Tibial nerve (tissue), 4 donors: Measurements from ENCODE around the gene SCPEP1. TPM values are rescaled to one million over a fixed set of nuclear protein-coding genes. Genes with fewer than 3 reads are reported as not detected.

Experiments
- DNase-seq, 2 donors: peaks; one replicate each; pipeline ENCODE4 v3.0.0-alpha.2; 2019; ENCODE audit warnings: low spot score in 2 of 2
- H3K27ac ChIP-seq, 4 donors: fragments of 200-600 bp; sonication (generic) in 3 of 4; one replicate each; pipeline ENCODE4 v1.5.1; 2017 to 2019; ENCODE audit warnings: mild to moderate bottlenecking in 1 of 4
- H3K27me3 ChIP-seq, 2 donors: fragments of 200-600 bp; sonication (generic) in 1 of 2; one replicate each; pipeline versions ENCODE4 v1.5.1 to v1.6.0; 2017 to 2019
- H3K36me3 ChIP-seq, 3 donors: fragments of 200-600 bp; sonication (generic); one replicate each; pipeline ENCODE4 v1.5.1; 2018 to 2019
- H3K4me1 ChIP-seq, 4 donors: fragments of 200-600 bp; sonication (generic) in 3 of 4; one replicate each; pipeline ENCODE4 v1.5.1; 2017 to 2019
- H3K4me3 ChIP-seq, 4 donors: fragments of 200-600 bp; sonication (generic) in 3 of 4; one replicate each; pipeline ENCODE4 v1.5.1; 2017 to 2019; ENCODE audit warnings: mild to moderate bottlenecking in 1 of 4, moderate library complexity in 1 of 4
- H3K9me3 ChIP-seq, 4 donors: fragments of 200-600 bp; sonication (generic) in 3 of 4; one replicate each; pipeline ENCODE4 v1.5.1; 2017 to 2019
- EP300 ChIP-seq, 2 donors: sonication (generic); formaldehyde crosslinking; IDR thresholded peaks; one replicate each; pipeline ENCODE4 v1.6.1; 2017; ENCODE audit warnings: antibody characterized with exemption in 2 of 2, mild to moderate bottlenecking in 1 of 2
- POLR2A ChIP-seq, 2 donors: fragments of 450-650 bp; IDR thresholded peaks; one replicate each; pipeline ENCODE4 v1.6.1; 2017; ENCODE audit warnings: antibody characterized with exemption in 2 of 2, mild to moderate bottlenecking in 2 of 2, moderate library complexity in 2 of 2
- WGBS, 2 donors: methylation state at CpG; one replicate each; pipeline ENCODE4 v1.1.5; 2018; 5-methylcytosine and 5-hydroxymethylcytosine counted together
- total RNA-seq, 4 donors: library from RNA; depleted of rRNA; stranded (reverse); fragments of >200 nt; gene quantifications; one replicate each; pipeline ENCODE4 v1.1.0, GENCODE V29; 2016
- TF ChIP-seq, protein P1 (sequence below), 5 experiments: fragments of 200-600 bp in 3 of 5; fragments of 450-650 bp in 2 of 5; sonication (generic) in 3 of 5; IDR thresholded peaks; one replicate each; pipeline ENCODE4 v1.5.1; 2016 to 2019; ENCODE audit warnings: antibody characterized with exemption in 5 of 5, mild to moderate bottlenecking in 3 of 5, moderate library complexity in 2 of 5

The SCPEP1 gene
- total RNA-seq, 4 donors from 2014 or later: 50.5 to 70.6 (median 57.2) TPM

DNA sequence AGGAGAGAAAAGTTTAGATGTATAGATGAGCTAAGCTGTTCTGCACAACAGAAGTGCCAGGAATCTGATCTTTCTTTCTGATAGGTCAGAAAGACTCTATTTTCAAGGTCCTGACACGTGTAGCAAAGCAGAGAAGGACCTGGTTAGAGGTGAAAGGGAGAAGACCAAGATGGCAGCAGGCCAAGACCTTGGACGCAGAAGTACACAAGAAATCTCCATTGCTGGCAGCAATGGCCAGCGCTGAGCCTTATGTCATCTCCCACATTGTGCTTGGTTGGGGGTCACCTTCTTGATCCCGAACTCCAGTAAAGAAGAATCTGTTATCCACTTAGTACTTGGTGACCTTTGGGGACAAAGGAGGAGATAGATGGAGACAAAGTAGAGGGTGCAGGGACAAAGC lies 65.3 kb downstream of the SCPEP1 start:
- peaks cover 0 to 18% (median 6%) of the 10 kb centered on the region in 4 donors for H3K4me1 ChIP-seq
- H3K4me3 ChIP-seq: no peak overlapping the region
- DNase-seq: no peak
- H3K27me3 ChIP-seq: peaks cover 0 to 52% of the 10 kb centered on the region in 2 donors
- no peaks in the 10 kb centered on the region for H3K36me3 ChIP-seq
- no peak overlapping the region for H3K27ac ChIP-seq
- 71 to 81% methylated on average over 4 of the region's 4 CpGs for WGBS, 2 donors
- TF ChIP-seq POLR2A (IDR thresholded peaks at IDR 0.05) (no peak), EP300 (IDR thresholded peaks at IDR 0.05) (no peak)
- TF ChIP-seq, protein P1, sequence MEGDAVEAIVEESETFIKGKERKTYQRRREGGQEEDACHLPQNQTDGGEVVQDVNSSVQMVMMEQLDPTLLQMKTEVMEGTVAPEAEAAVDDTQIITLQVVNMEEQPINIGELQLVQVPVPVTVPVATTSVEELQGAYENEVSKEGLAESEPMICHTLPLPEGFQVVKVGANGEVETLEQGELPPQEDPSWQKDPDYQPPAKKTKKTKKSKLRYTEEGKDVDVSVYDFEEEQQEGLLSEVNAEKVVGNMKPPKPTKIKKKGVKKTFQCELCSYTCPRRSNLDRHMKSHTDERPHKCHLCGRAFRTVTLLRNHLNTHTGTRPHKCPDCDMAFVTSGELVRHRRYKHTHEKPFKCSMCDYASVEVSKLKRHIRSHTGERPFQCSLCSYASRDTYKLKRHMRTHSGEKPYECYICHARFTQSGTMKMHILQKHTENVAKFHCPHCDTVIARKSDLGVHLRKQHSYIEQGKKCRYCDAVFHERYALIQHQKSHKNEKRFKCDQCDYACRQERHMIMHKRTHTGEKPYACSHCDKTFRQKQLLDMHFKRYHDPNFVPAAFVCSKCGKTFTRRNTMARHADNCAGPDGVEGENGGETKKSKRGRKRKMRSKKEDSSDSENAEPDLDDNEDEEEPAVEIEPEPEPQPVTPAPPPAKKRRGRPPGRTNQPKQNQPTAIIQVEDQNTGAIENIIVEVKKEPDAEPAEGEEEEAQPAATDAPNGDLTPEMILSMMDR (IDR thresholded peaks at IDR 0.05): no peak
- H3K9me3 ChIP-seq: no peaks in the 10 kb centered on the region

DNA sequence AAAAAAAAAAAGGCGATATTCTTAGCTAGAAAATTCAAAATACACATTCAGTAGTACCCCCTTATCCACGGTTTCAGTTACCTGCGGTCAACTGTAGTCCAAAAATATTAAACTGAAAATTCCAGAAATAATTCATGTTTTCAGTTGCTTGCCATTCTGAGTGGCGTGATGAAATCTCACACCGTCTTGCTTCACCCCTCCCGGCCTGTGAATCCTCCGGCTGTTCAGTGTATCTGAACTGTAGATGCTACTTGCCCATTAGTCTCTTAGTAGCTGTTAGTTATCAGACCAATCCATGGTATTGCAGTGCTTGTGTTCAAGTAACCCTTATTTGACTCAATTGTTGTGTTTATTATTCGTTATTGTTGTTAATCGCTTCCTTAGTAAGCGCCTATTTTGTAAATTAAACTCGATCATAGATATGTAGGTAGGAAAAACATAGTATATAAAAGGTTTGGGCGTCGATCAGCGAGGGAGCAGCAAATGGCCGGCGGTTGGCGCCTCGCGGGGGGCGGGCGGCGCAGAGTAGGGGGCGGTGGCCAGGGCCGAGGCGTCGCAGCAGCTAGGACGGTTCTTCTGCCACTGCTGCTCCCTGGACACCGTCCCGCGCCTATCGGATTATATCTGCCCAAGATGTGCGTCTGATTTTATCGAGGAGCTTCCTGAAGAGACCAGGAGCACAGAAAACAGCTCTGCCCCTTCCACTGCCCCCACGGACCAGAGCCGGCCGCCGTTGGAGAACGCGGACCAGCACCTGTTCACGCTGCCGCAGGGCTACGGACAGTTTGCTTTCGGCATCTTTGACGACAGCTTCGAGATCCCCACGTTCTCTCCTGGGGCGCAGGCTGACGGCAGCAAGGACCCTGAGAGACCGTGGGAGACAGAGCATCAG lies 67.3 kb downstream of the SCPEP1 start:
- Histone ChIP-seq H3K9me3 (no peaks in the 10 kb centered on the region), H3K27me3 (peaks cover 0 to 43% of the 10 kb centered on the region in 2 donors), H3K27ac (no peak overlapping the region), H3K4me1 (peaks cover 0 to 18% (median 6%) of the 10 kb centered on the region in 4 donors), H3K4me3 (peak overlapping the region in 2 of 4 donors; percentile 40 to 43), H3K36me3 (no peaks in the 10 kb centered on the region)
- TF ChIP-seq POLR2A (IDR thresholded peaks at IDR 0.05): no peak
- DNase-seq: no peak
- WGBS, 2 donors: 24 to 37% methylated on average over 47 to 49 of the region's 49 CpGs

DNA sequence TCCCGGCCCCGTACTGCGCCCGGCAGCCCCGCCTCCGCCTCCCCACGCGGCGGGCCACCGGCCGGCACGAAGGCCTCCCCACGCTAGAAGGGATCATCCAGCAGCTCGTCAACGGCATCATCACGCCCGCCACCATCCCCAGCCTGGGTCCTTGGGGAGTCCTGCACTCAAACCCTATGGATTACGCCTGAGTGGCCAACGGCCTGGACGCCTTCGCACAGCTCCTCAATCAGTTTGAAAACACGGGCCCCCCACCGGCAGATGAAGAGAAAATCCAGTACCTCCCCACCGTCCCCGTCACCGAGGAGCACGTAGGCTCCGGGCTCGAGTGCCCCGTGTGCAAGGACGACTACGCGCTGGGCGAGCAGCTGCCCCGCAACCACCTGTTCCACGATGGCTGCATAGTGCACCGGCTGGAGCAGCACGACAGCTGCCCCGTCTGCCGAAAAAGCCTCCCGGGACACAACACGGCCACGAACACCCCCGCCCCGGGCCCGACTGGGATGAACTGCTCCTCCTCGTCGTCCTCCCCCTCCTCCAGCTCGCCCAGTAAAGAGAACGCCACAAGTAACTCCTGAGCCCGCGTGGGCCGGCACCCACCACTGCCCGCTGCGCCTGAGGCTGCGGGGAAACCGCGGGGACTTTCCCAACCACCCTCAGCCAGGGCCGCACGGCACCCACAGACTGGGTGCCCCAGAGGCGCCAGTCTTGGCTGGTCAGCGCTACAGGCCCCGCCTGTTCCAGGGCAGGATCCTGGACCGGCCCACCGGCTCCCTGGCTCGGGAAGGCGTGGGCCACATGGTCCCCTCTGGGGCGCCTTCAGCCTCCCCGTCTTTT lies 68.2 kb downstream of the SCPEP1 start:
- TF ChIP-seq, protein P1 (IDR thresholded peaks at IDR 0.05): no peak
- TF ChIP-seq POLR2A (IDR thresholded peaks at IDR 0.05): no peak
- no peak for TF ChIP-seq EP300 (IDR thresholded peaks at IDR 0.05)
- no peak for DNase-seq
- H3K9me3 ChIP-seq: no peaks in the 10 kb centered on the region

DNA sequence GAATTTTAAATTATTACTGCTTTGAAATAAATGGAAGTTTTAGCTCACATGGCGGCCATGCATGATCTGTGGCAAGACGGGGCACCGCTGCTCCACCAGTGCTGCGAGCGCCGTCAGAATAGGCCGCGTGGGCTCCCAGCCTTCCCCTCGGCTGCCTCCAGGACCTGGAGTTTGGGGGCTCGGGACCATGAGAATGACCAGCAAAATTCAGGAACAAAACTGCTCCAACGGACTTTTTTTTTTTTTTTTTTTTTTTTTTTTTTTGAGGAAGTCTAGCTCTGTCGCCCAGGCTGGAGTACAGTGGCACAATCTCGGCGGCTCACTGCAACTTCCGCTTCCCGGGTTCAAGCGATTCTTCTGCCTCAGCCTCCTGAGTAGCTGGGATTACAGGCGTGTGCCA lies 68.8 kb downstream of the SCPEP1 start:
- DNase-seq: no peak

More for the DNA sequence above, 68.2 kb downstream of the SCPEP1 start:
- no peaks in the 10 kb centered on the region for H3K36me3 ChIP-seq
- no peak overlapping the region for H3K27ac ChIP-seq
- peak overlapping the region in 2 of 4 donors; percentile 40 to 43 for H3K4me3 ChIP-seq
- H3K4me1 ChIP-seq: peaks cover 0 to 18% (median 6%) of the 10 kb centered on the region in 4 donors
- H3K27me3 ChIP-seq: peaks cover 0 to 38% of the 10 kb centered on the region in 2 donors
- 15 to 30% methylated on average over 32 to 49 of the region's 69 CpGs for WGBS, 2 donors

DNA sequence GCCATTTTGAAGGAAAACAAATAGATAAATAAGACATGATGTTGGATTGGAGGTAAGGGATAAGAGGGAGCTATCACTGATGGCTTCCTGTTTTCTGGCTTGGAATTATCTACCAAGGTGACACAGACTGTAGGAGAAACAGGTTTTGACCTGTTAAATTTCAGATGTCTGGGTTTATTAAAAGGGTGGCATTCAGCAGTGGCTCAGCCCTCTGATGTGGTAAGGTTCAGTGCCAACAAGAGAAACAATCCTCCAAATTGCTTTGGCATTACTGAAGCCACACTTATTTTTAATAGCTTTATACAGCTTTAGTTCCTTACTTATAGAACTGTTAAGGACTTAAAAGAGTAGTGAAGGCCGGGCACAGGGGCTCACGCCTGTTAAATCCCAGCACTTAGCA lies 70.2 kb downstream of the SCPEP1 start:
- H3K27ac ChIP-seq: no peak overlapping the region
- no peak for DNase-seq
- peaks cover 0 to 18% (median 6%) of the 10 kb centered on the region in 4 donors for H3K4me1 ChIP-seq
- peaks cover 0 to 36% of the 10 kb centered on the region in 2 donors for H3K27me3 ChIP-seq
- no peaks in the 10 kb centered on the region for H3K36me3 ChIP-seq
- H3K9me3 ChIP-seq: no peaks in the 10 kb centered on the region
- no peak overlapping the region for H3K4me3 ChIP-seq
- WGBS, 2 donors: 84 to 94% methylated on average over 2 of the region's 2 CpGs
- TF ChIP-seq, protein P1 (IDR thresholded peaks at IDR 0.05): no peak
- TF ChIP-seq POLR2A (IDR thresholded peaks at IDR 0.05) (no peak), EP300 (IDR thresholded peaks at IDR 0.05) (no peak)

More for the DNA sequence above, 68.8 kb downstream of the SCPEP1 start:
- H3K27ac ChIP-seq: no peak overlapping the region
- WGBS, 2 donors: 71 to 79% methylated on average over 18 of the region's 18 CpGs
- TF ChIP-seq EP300 (IDR thresholded peaks at IDR 0.05) (no peak), POLR2A (IDR thresholded peaks at IDR 0.05) (no peak)
- TF ChIP-seq, protein P1 (IDR thresholded peaks at IDR 0.05): no peak
- no peaks in the 10 kb centered on the region for H3K36me3 ChIP-seq
- peaks cover 0 to 18% (median 6%) of the 10 kb centered on the region in 4 donors for H3K4me1 ChIP-seq
- H3K9me3 ChIP-seq: no peaks in the 10 kb centered on the region
- H3K27me3 ChIP-seq: peaks cover 0 to 38% of the 10 kb centered on the region in 2 donors
- peak overlapping the region in 2 of 4 donors; percentile 40 to 43 for H3K4me3 ChIP-seq
